CD8-positive, alpha-beta memory T cell (primary cell): ENCODE measurements around the gene RASSF3. TPM values are rescaled to one million over a fixed set of nuclear protein-coding genes. Genes with fewer than 3 reads are reported as not detected.

ENCODE experiments used
- CTCF ChIA-PET: fragments of 350-600 bp; sonication (Branson Sonifier 250); formaldehyde crosslinking; loops from one replicate; lab custom pipeline; 2021; ENCODE audit warnings: antibody characterized with exemption; lab: Charles Lee
- POLR2A ChIA-PET: fragments of 350-600 bp; sonication (Branson Sonifier 250); formaldehyde crosslinking; loops from one replicate; lab custom pipeline; 2021; ENCODE audit warnings: antibody characterized with exemption; lab: Charles Lee
- DNase-seq, 5 donors: peaks; one replicate each; pipeline versions ENCODE4 v3.0.0 to v3.0.0-alpha.2; 2020 to 2022; ENCODE audit warnings: mixed read lengths in 1 of 5
- H3K27ac ChIP-seq: one replicate; pipeline ENCODE4 v1.7.0; 2013; ENCODE audit warnings: low read depth, mild to moderate bottlenecking, low read length, moderate library complexity
- H3K27me3 ChIP-seq: 2 replicates; pipeline ENCODE4 v1.7.0; 2013; ENCODE audit warnings: low read length, mild to moderate bottlenecking; ENCODE audit not compliant: insufficient read depth, poor library complexity, severe bottlenecking
- H3K36me3 ChIP-seq: 2 replicates; pipeline ENCODE4 v1.7.0; 2013; ENCODE audit warnings: mild to moderate bottlenecking, low read length, moderate library complexity; ENCODE audit not compliant: insufficient read depth
- H3K4me1 ChIP-seq: 2 replicates; pipeline ENCODE4 v1.7.0; 2013; ENCODE audit warnings: mild to moderate bottlenecking, low read length, moderate library complexity; ENCODE audit not compliant: insufficient read depth
- H3K4me3 ChIP-seq: 2 replicates; pipeline ENCODE4 v1.7.0; 2013; ENCODE audit warnings: mild to moderate bottlenecking, low read length
- H3K9me3 ChIP-seq: 2 replicates; pipeline ENCODE4 v1.7.0; 2013; ENCODE audit warnings: mild to moderate bottlenecking, low read length
- H3K27ac Mint-ChIP-seq, 8 donors: one replicate each; pipeline ENCODE4 v1.8.0; 2020 to 2021; ENCODE audit warnings: mixed read lengths in 8 of 8, mild to moderate bottlenecking in 6 of 8, inconsistent platforms in 3 of 8, moderate library complexity in 3 of 8
- H3K27me3 Mint-ChIP-seq, 2 donors: one replicate each; pipeline ENCODE4 v1.8.0; 2020 to 2021; ENCODE audit warnings: mixed read lengths in 2 of 2, mild to moderate bottlenecking in 1 of 2, moderate library complexity in 1 of 2
- H3K36me3 Mint-ChIP-seq, 3 donors: one replicate each; pipeline ENCODE4 v1.8.0; 2020 to 2021; ENCODE audit warnings: mixed read lengths in 3 of 3, inconsistent platforms in 1 of 3, mild to moderate bottlenecking in 1 of 3
- H3K4me1 Mint-ChIP-seq, 3 donors: one replicate each; pipeline ENCODE4 v1.8.0; 2020 to 2021; ENCODE audit warnings: mixed read lengths in 3 of 3, inconsistent platforms in 1 of 3, mild to moderate bottlenecking in 1 of 3
- H3K4me3 Mint-ChIP-seq, 7 donors: one replicate each; pipeline ENCODE4 v1.8.0; 2020 to 2021; ENCODE audit warnings: mixed read lengths in 7 of 7, mild to moderate bottlenecking in 6 of 7, moderate library complexity in 4 of 7, inconsistent platforms in 2 of 7
- H3K9me3 Mint-ChIP-seq, 5 donors: one replicate each; pipeline ENCODE4 v1.8.0; 2020 to 2022; ENCODE audit warnings: mixed read lengths in 5 of 5, mild to moderate bottlenecking in 3 of 5, moderate library complexity in 2 of 5, inconsistent platforms in 1 of 5
- polyA plus RNA-seq: library from polyadenylated mRNA; unstranded; fragments of 300-500 nt; fragmentation: Illumina TruSeq; gene quantifications from one replicate; pipeline ENCODE4 v1.2.3, GENCODE V29; 2021
- total RNA-seq, 2 experiments: library from RNA; stranded (reverse); gene quantifications; one replicate each; pipeline ENCODE4 v1.2.3, GENCODE V29; 2021

Gene RASSF3
- total and polyA plus RNA-seq, 3 experiments from 2014 or later, result 4.0 to 59.2 (median 58.2) TPM

GRCh38 chr12:64681200-64682052, 71.1 kb downstream of the RASSF3 start:
- ChIA-PET POLR2A (interaction anchor here (0.6 to 4.0 kb wide), 6 partner anchors 10 to 97 kb away, joined by 3 to 31 read pairs (median 4); partner anchors contain the start of gene RASSF3), CTCF (interaction anchor here (1.7 to 9.9 kb wide), 3 partner anchors 13 to 47 kb away, joined by 3 to 78 read pairs (median 3); no protein-coding TSS in a partner anchor)
- Mint-ChIP-seq H3K4me1 (peaks cover 86 to 97% (median 95%) of the 10 kb centered on the region in 3 donors), H3K4me3 (peak overlapping the region; percentile 43 to 81 (median 73)), H3K9me3 (peaks cover 0 to 2% (median 0%) of the 10 kb centered on the region in 5 donors), H3K27ac (peak overlapping the region; percentile 89 to 98 (median 96)), H3K27me3 (peaks cover 0 to 4% of the 10 kb centered on the region in 2 donors), H3K36me3 (peaks cover 0 to 23% (median 2%) of the 10 kb centered on the region in 3 donors)
- H3K27ac ChIP-seq, result peak overlapping the region; percentile 18
- H3K4me3 ChIP-seq, result peak overlapping the region; percentile 44
- peak in 1 of 5 donors; percentile 56 for DNase-seq
- H3K36me3 ChIP-seq, result peaks cover 6% of the 10 kb centered on the region
- H3K4me1 ChIP-seq, result peaks cover 97% of the 10 kb centered on the region
- no peaks in the 10 kb centered on the region for H3K9me3 ChIP-seq
- no peaks in the 10 kb centered on the region for H3K27me3 ChIP-seq

GRCh38 chr12:64682572-64683277, 72.4 kb downstream of the RASSF3 start:
- ChIA-PET POLR2A (interaction anchor here (0.6 to 4.0 kb wide), 6 partner anchors 8 to 73 kb away, joined by 3 to 31 read pairs (median 6); no protein-coding TSS in a partner anchor), CTCF (interaction anchor here (1.8 to 9.9 kb wide), 3 partner anchors 14 to 21 kb away, joined by 3 to 78 read pairs (median 24); no protein-coding TSS in a partner anchor)
- H3K27ac Mint-ChIP-seq, result peak overlapping the region; percentile 72 to 99 (median 93)
- H3K4me1 ChIP-seq, result peaks cover 90% of the 10 kb centered on the region
- H3K27me3 ChIP-seq, result no peaks in the 10 kb centered on the region
- H3K4me3 Mint-ChIP-seq, result peak overlapping the region in 6 of 7 donors; percentile 62 to 81 (median 66)
- no peaks in the 10 kb centered on the region for H3K9me3 ChIP-seq
- peaks cover 0 to 2% (median 0%) of the 10 kb centered on the region in 5 donors for H3K9me3 Mint-ChIP-seq
- peaks cover 82 to 95% (median 93%) of the 10 kb centered on the region in 3 donors for H3K4me1 Mint-ChIP-seq
- peaks cover 0 to 32% (median 4%) of the 10 kb centered on the region in 3 donors for H3K36me3 Mint-ChIP-seq
- DNase-seq, result peak in 1 of 5 donors; percentile 62
- no peak overlapping the region for H3K27ac ChIP-seq
- peaks cover 10% of the 10 kb centered on the region for H3K36me3 ChIP-seq
- H3K27me3 Mint-ChIP-seq, result no peaks in the 10 kb centered on the region
- peak overlapping the region; percentile 22 for H3K4me3 ChIP-seq

GRCh38 chr12:64683816-64684543, 73.7 kb downstream of the RASSF3 start:
- peak in 1 of 5 donors; percentile 39 for DNase-seq
- peaks cover 20% of the 10 kb centered on the region for H3K36me3 ChIP-seq
- H3K4me1 ChIP-seq, result peaks cover 90% of the 10 kb centered on the region
- peaks cover 0 to 2% (median 0%) of the 10 kb centered on the region in 5 donors for H3K9me3 Mint-ChIP-seq
- H3K4me3 Mint-ChIP-seq, result peak overlapping the region; percentile 64 to 81 (median 68)
- peaks cover 83 to 95% (median 93%) of the 10 kb centered on the region in 3 donors for H3K4me1 Mint-ChIP-seq
- H3K36me3 Mint-ChIP-seq, result peaks cover 7 to 42% (median 9%) of the 10 kb centered on the region in 3 donors
- CTCF ChIA-PET, result interaction anchor here (0.6 to 9.9 kb wide), 10 partner anchors 11 to 134 kb away, joined by 3 to 78 read pairs (median 4); partner anchors contain the start of gene RASSF3
- POLR2A ChIA-PET, result interaction anchor here (0.7 to 4.0 kb wide), 10 partner anchors 9 to 135 kb away, joined by 3 to 31 read pairs (median 6); partner anchors contain the start of gene RASSF3
- H3K4me3 ChIP-seq, result peak overlapping the region; percentile 22
- H3K27ac Mint-ChIP-seq, result peak overlapping the region; percentile 84 to 99 (median 94)
- no peaks in the 10 kb centered on the region for H3K27me3 ChIP-seq
- H3K27me3 Mint-ChIP-seq, result no peaks in the 10 kb centered on the region
- no peak overlapping the region for H3K27ac ChIP-seq
- H3K9me3 ChIP-seq, result no peaks in the 10 kb centered on the region

DNA sequence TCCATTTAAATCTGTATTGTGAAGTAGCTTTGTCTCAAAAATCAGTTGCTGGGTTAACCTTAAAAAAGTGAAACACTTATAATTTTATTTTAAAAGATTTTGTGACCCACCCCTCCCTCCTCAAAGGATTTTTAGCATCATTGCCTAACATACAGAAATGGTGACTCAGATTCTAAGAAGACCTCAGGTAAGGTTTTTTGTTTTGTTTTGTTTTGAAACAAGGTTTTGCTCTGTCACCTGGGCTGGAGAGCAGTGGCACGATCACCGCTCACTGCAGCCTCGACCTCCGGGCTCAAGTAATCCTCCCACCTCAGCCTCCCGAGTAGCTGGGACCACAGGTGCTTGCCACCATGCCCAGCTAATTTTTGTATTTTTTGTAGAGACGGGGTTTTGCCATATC, 74.8 kb downstream of the RASSF3 start:
- Mint-ChIP-seq H3K4me3 (peak overlapping the region in 6 of 7 donors; percentile 58 to 81 (median 67)), H3K36me3 (peaks cover 7 to 48% (median 10%) of the 10 kb centered on the region in 3 donors), H3K27ac (peak overlapping the region; percentile 84 to 99 (median 94)), H3K4me1 (peaks cover 77 to 90% (median 89%) of the 10 kb centered on the region in 3 donors), H3K27me3 (no peaks in the 10 kb centered on the region), H3K9me3 (peaks cover 0 to 2% (median 0%) of the 10 kb centered on the region in 5 donors)
- Histone ChIP-seq H3K27me3 (no peaks in the 10 kb centered on the region), H3K27ac (peak overlapping the region; percentile 10), H3K9me3 (no peaks in the 10 kb centered on the region), H3K36me3 (peaks cover 24% of the 10 kb centered on the region), H3K4me1 (peaks cover 89% of the 10 kb centered on the region), H3K4me3 (peak overlapping the region; percentile 14)
- CTCF ChIA-PET, result interaction anchor here (1.1 to 9.9 kb wide), 7 partner anchors 10 to 136 kb away, joined by 3 to 78 read pairs (median 7); partner anchors contain the start of gene RASSF3
- DNase-seq, result no peak
- POLR2A ChIA-PET, result interaction anchor here (1.2 to 4.0 kb wide), 6 partner anchors 9 to 86 kb away, joined by 4 to 31 read pairs (median 8); partner anchors contain the start of gene RASSF3

- H3K27ac ChIP-seq, result no peak overlapping the region
- H3K36me3 ChIP-seq, result peaks cover 24% of the 10 kb centered on the region
- ChIA-PET POLR2A (interaction anchor here (1.1 to 1.2 kb wide), 2 partner anchors 9 to 77 kb away, joined by 3 to 9 read pairs; no protein-coding TSS in a partner anchor), CTCF (interaction anchor here (0.6 to 9.9 kb wide), 7 partner anchors 10 to 190 kb away, joined by 3 to 78 read pairs (median 7); partner anchors contain the start of gene RASSF3)
- peaks cover 7 to 51% (median 10%) of the 10 kb centered on the region in 3 donors for H3K36me3 Mint-ChIP-seq
- peaks cover 88% of the 10 kb centered on the region for H3K4me1 ChIP-seq
- no peaks in the 10 kb centered on the region for H3K9me3 ChIP-seq
- H3K27me3 Mint-ChIP-seq, result no peaks in the 10 kb centered on the region
- H3K9me3 Mint-ChIP-seq, result peaks cover 0 to 2% (median 0%) of the 10 kb centered on the region in 5 donors
- peak overlapping the region; percentile 84 to 99 (median 93) for H3K27ac Mint-ChIP-seq
- H3K4me1 Mint-ChIP-seq, result peaks cover 73 to 89% (median 88%) of the 10 kb centered on the region in 3 donors
- no peaks in the 10 kb centered on the region for H3K27me3 ChIP-seq
- DNase-seq, result no peak
- H3K4me3 ChIP-seq, result peak overlapping the region; percentile 14
- H3K4me3 Mint-ChIP-seq, result peak overlapping the region in 6 of 7 donors; percentile 58 to 81 (median 67)
These were observed 75.3 kb downstream of the RASSF3 start for GRCh38 chr12:64685605-64686004.

- H3K27ac ChIP-seq, result no peak overlapping the region
- DNase-seq, result peak in 1 of 5 donors; percentile 73
- Mint-ChIP-seq H3K9me3 (peaks cover 0 to 2% (median 0%) of the 10 kb centered on the region in 5 donors), H3K4me3 (peak overlapping the region in 6 of 7 donors; percentile 24 to 75 (median 38)), H3K27me3 (no peaks in the 10 kb centered on the region), H3K36me3 (peaks cover 12 to 65% (median 20%) of the 10 kb centered on the region in 3 donors), H3K4me1 (peaks cover 70 to 85% (median 85%) of the 10 kb centered on the region in 3 donors), H3K27ac (peak overlapping the region; percentile 65 to 99 (median 86))
- ChIA-PET CTCF (interaction anchor here (1.5 to 2.9 kb wide), 4 partner anchors 11 to 139 kb away, joined by 3 to 23 read pairs (median 10); no protein-coding TSS in a partner anchor), POLR2A (interaction anchor here (0.6 to 1.4 kb wide), 2 partner anchors 31 to 77 kb away, joined by 3 to 4 read pairs; no protein-coding TSS in a partner anchor)
- H3K9me3 ChIP-seq, result no peaks in the 10 kb centered on the region
- H3K4me1 ChIP-seq, result peaks cover 87% of the 10 kb centered on the region
- H3K36me3 ChIP-seq, result peaks cover 33% of the 10 kb centered on the region
- peak overlapping the region; percentile 0 for H3K4me3 ChIP-seq
- no peaks in the 10 kb centered on the region for H3K27me3 ChIP-seq
These were observed 77.5 kb downstream of the RASSF3 start for GRCh38 chr12:64687816-64688215.
